Stimulated activated naive B cell treated with anti-CD40 and anti-IgM and Interleukin-4, amounts not matched to agents 10 μg/mL and 1 μg/mL and 100 μg/mL, for 72 hours (primary cell): ENCODE measurements around the gene GALNS.

Experiments used
- ATAC-seq, 2 donors: fragments of 150-1000 bp; cut with Tn5 transposase; replicated peaks; 2 replicates each; pipeline ENCODE4 v1.10.0; 2021; ENCODE audit warnings: moderate library complexity in 1 of 2
- DNase-seq: peaks from one replicate; pipeline ENCODE4 v3.0.0; 2021
- H3K27ac Mint-ChIP-seq: one replicate; pipeline ENCODE4 v1.8.0; 2022; ENCODE audit warnings: mild to moderate bottlenecking, mixed read lengths
- H3K27me3 Mint-ChIP-seq, 2 donors: one replicate each; pipeline ENCODE4 v1.8.0; 2022; ENCODE audit warnings: mixed read lengths in 2 of 2
- H3K36me3 Mint-ChIP-seq, 2 donors: one replicate each; pipeline ENCODE4 v1.8.0; 2022; ENCODE audit warnings: mixed read lengths in 2 of 2, mild to moderate bottlenecking in 1 of 2
- H3K4me1 Mint-ChIP-seq, 2 donors: one replicate each; pipeline ENCODE4 v1.8.0; 2022; ENCODE audit warnings: mixed read lengths in 2 of 2, mild to moderate bottlenecking in 1 of 2
- H3K4me3 Mint-ChIP-seq, 2 donors: one replicate each; pipeline ENCODE4 v1.8.0; 2022; ENCODE audit warnings: mild to moderate bottlenecking in 2 of 2, mixed read lengths in 2 of 2, moderate library complexity in 1 of 2
- H3K9me3 Mint-ChIP-seq, 2 donors: one replicate each; pipeline ENCODE4 v1.8.0; 2022; ENCODE audit warnings: mixed read lengths in 2 of 2, mild to moderate bottlenecking in 1 of 2

The GALNS gene

DNA sequence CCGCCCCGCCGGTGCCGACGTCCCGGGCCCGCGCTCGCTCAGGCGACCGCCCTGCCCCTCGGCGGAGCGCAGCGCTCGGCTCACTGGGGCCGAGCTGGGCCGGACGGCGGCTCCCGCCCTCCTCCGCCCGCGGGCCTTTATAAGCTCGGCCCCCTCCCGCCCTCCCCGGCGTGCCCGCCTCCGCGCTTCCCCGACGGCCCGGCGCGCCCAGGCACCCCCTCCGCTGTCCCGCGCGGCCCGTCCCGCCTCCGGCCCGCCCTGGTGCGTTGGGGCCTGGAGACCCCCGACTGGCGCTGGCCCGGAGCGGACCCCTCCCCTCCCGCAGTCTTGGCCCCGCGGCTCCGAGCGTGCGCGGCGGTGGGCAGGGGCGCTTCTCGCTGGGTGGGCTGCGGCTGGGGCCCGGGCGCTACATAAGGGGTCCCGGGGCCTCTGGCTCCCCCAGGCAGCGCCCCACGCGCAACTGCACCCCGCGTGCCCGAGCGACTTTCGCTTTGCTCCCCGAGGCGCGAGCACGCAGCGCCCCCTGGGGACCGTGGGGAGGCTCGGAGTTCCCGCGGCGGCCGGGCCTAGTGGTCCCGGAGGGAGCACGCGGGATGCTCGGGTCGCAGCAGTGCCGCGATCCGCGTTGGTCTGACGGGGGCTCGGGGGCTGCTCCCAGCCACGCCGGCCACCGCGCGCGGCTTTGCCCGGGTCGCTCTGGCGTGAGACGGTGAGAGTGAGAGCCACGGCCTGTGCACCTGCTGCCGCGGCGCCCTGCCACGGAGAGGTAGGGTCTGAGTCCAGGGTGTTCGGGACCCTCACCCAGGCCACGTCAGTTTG is 71.4 kb downstream of the GALNS start, which contains the start of gene PIEZO1:
PIEZO1 (minus strand) TSS at position 115 of the 819 bp plus-strand sequence. CDS start 256 bp downstream, outside the sequence.
- Mint-ChIP-seq H3K9me3 (no peaks in the 10 kb centered on the region), H3K4me3 (peak within 1 kb of the TSS; percentile 66 to 86), H3K4me1 (peaks cover 33 to 46% of the 10 kb centered on the region in 2 donors), H3K27me3 (no peaks in the 10 kb centered on the region), H3K36me3 (no peaks in the 10 kb centered on the region), H3K27ac (peak within 1 kb of the TSS; percentile 90)
- DNase-seq (peak; percentile 62), ATAC-seq (peak; percentile 32 to 56)

DNA sequence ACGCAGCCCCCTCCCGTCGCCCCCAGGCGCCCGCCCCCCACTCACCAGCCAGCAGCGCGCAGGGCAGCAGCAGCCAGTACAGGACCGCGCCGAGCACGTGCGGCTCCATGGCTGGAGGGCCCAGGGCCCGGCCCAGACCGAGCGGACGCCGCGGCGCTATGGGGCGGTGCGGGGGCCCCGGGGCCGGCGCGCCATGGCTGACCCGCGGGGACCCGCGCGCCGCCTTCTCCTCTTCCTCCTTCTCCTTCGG is 72.0 kb downstream of the GALNS start:
- H3K36me3 Mint-ChIP-seq = no peaks in the 10 kb centered on the region
- H3K4me3 Mint-ChIP-seq = peak overlapping the region; percentile 66 to 86
- peaks cover 36 to 46% of the 10 kb centered on the region in 2 donors for H3K4me1 Mint-ChIP-seq
- DNase-seq = no peak
- H3K27me3 Mint-ChIP-seq = no peaks in the 10 kb centered on the region
- peak; percentile 26 to 40 for ATAC-seq
- no peaks in the 10 kb centered on the region for H3K9me3 Mint-ChIP-seq
- no peak overlapping the region for H3K27ac Mint-ChIP-seq

DNA sequence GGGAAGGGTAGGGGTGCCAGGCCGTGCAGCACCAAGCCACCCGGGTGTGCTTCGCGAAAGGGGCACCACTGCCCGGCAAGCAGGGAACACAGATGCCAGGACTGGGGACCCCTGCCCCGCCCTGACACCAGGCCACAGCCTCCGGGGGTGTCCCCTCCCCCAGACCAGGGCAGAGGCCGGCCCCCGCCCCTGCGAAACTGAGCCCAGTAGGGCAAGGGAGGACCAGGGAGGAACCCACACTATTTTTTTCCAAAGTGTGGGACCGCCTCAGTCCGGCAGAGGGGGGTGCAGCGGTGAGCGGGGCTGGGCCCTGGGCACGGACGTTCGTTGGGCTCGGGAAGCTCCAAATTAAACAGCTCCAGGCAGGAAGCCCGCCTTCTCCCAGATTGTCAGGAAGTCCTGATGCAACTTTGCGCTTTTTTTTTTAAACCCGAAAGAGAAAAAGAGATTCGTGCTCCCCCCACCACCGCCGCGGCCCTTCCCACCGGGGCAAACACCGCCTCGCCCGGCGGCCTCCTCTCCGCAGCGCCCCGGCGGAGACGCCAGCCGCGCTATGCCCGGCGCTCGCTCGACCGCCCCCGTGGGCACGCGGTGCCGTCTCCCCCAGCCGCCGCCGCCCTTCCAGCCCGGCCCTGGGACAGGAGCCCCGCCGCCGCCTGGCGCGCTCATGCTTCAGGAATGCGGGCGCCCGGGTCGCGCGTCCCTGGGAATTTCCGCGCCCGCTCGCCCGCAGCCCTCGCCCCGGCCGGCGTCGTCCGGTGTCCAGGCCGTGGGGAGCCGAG is 72.5 kb downstream of the GALNS start:
- peak; percentile 26 to 41 for ATAC-seq
- DNase-seq = no peak
- Mint-ChIP-seq H3K9me3 (no peaks in the 10 kb centered on the region), H3K27ac (peak overlapping the region; percentile 90), H3K36me3 (no peaks in the 10 kb centered on the region), H3K4me1 (peaks cover 36 to 45% of the 10 kb centered on the region in 2 donors), H3K27me3 (no peaks in the 10 kb centered on the region), H3K4me3 (peak overlapping the region; percentile 66 to 86)

DNA sequence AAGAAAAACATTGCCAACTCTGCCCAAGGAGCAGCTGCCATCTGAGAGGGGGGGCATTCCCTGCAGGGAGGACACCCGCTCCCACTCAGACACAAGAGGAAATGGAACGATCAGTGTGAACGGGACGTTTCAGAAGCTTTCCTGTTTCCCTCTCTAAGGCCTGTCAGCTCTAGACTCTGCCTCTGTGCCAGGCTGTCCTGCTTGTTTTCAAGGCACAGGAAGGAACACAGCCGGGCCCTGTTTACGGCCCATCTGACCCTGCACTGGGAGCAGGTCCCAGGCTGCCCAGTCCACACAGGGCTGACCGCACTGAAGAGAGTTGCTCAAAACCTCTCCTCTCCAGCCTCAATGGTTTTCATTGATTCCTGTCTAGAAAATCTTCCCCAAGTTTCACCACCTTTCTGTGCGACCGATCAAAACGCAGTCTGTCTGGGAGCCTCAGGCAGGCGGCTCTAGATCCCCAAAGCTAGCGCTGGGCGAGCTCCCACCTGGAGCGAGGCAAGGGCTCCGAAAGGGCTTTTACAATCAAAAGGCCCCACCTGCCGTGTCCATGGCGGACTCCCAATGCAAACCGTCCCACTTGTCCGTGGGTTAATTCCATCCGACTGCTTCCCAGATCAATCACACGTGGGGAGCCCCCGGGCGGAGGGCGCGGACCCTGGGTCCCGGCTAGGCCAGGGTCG is 73.2 kb downstream of the GALNS start:
- peaks cover 37 to 50% of the 10 kb centered on the region in 2 donors for H3K4me1 Mint-ChIP-seq
- H3K36me3 Mint-ChIP-seq = no peaks in the 10 kb centered on the region
- DNase-seq = no peak
- peak overlapping the region; percentile 53 for H3K27ac Mint-ChIP-seq
- no peaks in the 10 kb centered on the region for H3K27me3 Mint-ChIP-seq
- H3K4me3 Mint-ChIP-seq = peak overlapping the region; percentile 66 to 86
- no peak for ATAC-seq
- H3K9me3 Mint-ChIP-seq = no peaks in the 10 kb centered on the region

DNA sequence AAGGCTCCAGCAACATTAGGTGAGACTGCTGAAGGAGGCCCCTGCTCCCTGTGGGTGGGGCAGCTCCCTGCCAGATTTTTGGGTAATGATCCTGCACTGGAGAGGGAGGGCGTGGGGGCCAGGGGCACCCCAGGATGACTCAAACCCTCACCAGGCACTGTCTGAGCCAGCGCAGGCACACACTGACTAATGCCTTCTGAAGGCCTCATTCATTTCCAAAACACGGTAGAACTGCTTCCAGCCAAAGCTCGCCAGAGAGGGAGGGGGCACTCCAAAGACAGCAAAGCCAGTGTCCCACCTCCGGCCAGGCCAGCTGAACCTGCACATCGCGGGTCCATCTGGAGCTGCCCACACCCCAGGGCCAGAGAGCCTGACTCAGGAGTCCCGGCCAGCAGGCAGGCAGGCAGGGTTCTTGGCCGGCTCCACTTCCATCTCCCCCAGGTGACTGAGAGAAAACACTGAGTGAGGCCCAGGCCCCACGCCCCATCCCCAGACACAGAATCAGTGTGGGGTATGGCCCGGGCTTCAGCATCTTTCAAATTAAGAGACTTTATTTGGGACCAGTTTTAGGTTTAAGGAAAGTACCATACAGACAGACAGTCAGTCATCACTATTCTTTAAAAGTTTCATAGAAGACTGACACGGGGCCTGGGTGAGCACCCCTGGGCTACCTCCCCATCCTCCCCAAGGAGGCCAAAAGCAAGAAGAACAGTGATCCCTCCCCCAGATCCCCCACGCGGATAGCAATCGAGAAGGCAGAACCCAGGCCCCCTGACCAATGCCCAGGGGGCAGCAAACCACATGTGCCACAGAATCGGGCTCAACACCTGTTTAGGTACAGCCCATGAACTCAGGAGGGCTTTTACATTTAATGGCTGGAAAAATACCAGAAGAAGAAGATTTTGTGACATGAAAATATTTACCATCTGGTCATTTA is 74.0 kb downstream of the GALNS start:
- Mint-ChIP-seq H3K27me3 (no peaks in the 10 kb centered on the region), H3K4me3 (peak overlapping the region; percentile 66 to 86), H3K9me3 (no peaks in the 10 kb centered on the region), H3K27ac (peak overlapping the region; percentile 11), H3K4me1 (peaks cover 45 to 59% of the 10 kb centered on the region in 2 donors), H3K36me3 (peaks cover 2% of the 10 kb centered on the region in 2 donors)
- peak; percentile 23 to 40 for ATAC-seq
- no peak for DNase-seq

DNA sequence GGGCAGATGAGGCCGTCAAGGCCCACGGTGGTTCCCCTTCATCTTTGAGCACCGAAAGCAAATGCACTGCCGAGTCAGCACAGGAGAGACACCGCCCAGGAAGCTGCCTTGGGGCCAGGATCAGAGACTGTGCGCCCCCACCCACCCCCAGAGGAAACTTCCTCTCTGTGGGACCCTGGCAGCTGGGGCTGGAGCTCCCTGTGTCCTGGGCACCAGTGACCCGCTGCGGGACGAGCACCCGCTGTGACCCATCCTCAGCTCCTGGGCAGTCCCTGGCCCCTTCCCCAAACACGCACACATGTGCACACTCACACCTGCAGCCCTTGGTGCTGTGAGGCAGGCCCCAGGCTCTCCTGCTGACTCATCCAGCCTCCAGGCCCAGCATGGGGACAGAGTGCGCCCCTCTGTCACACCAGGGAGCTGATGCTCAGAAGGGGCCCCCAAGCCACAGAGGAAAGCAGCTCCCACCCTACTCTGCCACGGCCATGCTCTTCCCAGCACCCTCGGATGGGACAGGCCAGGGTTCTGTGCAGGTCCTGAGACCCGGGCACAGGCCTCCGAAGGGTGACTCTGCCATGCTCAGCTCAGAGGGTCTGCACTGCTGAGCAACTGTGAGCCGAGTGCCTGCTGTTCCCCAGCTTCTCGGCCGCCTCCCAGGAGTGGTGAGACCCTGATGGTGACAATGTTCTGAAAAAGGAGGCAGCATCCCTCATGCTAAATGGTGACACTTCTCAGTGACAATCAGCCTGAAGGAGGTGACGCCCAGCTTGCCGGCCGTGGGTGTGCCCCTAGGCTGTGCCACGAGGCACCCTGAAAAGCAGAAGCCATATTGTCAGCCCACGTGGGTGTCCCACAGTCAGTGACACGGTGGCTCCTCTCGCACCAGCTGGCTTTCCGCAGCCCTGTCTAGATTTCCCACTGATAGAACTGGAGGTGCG is 75.3 kb downstream of the GALNS start:
- H3K4me3 Mint-ChIP-seq = peak overlapping the region; percentile 66 to 86
- peaks cover 50 to 62% of the 10 kb centered on the region in 2 donors for H3K4me1 Mint-ChIP-seq
- H3K27ac Mint-ChIP-seq = peak overlapping the region; percentile 11
- no peaks in the 10 kb centered on the region for H3K27me3 Mint-ChIP-seq
- no peak for DNase-seq
- peak; percentile 48 to 63 for ATAC-seq
- H3K36me3 Mint-ChIP-seq = peaks cover 7 to 10% of the 10 kb centered on the region in 2 donors
- no peaks in the 10 kb centered on the region for H3K9me3 Mint-ChIP-seq

DNA sequence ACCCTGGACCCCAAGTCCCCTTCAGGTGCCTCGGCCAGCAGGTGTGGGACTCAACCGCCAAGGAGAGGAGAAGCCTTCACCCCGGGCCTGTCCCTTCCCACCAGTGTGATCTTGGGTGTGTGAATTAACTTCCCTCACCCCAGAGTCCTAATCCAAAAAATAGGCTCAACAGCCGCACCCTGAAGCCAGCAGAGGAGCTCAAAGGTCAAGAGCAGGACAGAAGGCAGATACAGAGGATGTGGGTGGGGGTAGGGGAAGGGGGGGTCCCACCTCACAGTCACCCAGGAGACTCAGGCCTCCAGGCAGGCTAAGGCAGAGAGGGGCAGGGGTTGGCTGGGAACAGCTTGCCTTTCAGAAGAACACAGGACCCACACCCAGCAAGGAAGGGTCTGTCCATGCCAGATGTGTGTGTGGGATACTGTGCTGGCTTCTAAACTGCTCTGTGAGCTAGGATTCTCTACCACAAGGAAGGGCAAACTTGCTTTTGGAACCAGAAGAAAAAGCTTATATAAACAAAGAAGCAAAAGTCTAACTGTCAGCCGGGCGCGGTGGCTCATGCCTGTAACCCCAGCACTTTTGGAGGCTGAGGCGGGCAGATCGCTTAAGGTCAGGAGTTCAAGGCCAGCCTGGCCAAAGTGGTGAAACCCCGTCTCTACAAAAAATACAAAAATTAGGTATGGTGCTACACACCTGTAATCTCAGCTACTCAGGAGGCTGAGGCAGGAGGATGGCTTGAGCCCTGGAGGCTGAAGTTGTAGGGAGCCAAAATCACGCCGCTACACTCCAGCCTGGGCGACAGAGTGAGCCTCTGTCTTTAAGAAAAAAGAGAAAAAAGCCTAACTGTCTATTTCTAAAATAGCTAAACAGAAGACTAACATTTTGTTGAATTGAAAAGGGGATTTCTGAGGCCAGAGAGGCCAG is 76.3 kb downstream of the GALNS start:
- Mint-ChIP-seq H3K27me3 (no peaks in the 10 kb centered on the region), H3K36me3 (peaks cover 8 to 14% of the 10 kb centered on the region in 2 donors), H3K4me1 (peaks cover 48 to 68% of the 10 kb centered on the region in 2 donors), H3K27ac (peak overlapping the region; percentile 77), H3K4me3 (peak overlapping the region; percentile 66 to 86), H3K9me3 (no peaks in the 10 kb centered on the region)
- no peak for DNase-seq
- peak in 1 of 2 donors; percentile 0 for ATAC-seq

DNA sequence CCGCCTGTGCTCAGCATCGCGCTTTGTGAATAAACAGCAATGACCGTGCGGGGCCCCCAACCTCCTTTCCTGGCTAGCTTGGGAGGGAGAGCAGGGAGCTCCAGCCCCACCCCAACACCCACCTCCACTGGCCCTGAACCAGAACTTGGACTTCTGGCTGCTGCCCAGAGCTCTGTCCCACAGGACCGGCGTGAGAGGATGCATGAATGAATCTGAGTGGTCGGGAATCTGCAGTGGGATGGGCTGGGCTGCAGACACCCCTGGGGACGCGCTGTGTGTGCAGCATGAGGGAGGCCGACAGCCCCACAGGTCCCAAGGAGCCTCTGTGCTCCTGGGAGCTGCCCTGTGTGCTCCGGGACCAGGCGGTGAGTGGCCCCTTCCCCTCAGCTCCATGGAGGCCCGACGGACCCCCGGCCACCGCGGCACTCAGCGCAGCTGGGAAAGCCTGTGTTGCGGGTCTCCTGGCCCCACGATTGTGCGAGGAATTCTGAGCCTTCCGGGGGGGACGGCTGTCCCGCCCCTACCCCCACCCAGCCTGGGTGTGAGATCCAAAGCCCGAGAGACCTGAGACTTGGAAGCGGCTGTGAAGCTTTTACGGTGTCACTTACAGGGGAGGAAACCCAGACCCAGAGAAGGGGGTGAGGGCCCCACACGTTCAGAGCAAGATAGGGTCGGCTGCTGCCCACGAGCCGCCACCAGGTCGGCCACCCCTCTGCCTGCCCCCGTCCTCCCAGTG is 77.2 kb downstream of the GALNS start:
- Mint-ChIP-seq H3K36me3 (peaks cover 10 to 19% of the 10 kb centered on the region in 2 donors), H3K4me3 (no peak overlapping the region), H3K9me3 (no peaks in the 10 kb centered on the region), H3K4me1 (peaks cover 48 to 68% of the 10 kb centered on the region in 2 donors), H3K27ac (peak overlapping the region; percentile 77), H3K27me3 (no peaks in the 10 kb centered on the region)
- ATAC-seq (no peak), DNase-seq (no peak)

DNA sequence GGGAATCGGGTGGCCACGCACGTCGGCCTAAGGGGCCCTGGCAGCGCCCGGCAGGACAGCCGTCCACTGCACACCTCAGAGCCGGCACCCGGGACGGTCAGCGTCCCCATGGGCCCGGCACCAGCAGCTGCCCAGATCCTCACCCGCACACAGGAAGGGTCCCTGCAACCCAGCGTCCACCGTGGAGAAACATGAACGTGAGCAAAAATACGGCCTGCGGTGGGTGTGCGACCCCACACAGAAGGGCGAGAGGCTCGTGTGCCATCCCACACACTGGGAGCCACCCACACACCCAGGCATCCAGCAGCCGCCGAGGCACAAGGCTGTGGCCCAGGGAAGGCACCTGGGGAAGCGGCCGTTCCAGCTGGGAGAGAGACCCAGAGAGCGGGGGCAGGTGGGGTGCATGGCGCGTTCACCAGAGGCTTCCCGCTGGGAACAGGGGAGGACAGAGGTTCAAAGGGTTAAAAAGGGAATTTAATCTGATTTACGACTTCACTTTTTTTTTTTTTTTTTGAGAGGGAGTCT is 78.1 kb downstream of the GALNS start:
- Mint-ChIP-seq H3K36me3 (peaks cover 10 to 20% of the 10 kb centered on the region in 2 donors), H3K4me1 (peaks cover 48 to 64% of the 10 kb centered on the region in 2 donors), H3K27ac (no peak overlapping the region), H3K27me3 (no peaks in the 10 kb centered on the region), H3K4me3 (no peak overlapping the region), H3K9me3 (no peaks in the 10 kb centered on the region)
- DNase-seq (no peak), ATAC-seq (no peak)

DNA sequence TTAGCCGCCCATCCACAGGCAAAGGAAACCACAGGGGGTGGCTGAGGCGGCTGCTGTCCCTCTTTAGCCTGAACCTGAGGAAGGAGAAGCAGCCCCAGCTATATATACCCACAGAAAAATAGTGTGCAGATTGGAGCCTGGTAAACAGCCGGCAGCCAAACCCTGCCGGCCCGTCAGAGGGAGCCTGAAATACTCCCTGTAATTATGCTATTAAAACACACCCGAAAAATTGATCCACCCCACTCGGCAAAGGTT is 78.5 kb downstream of the GALNS start:
- Mint-ChIP-seq H3K36me3 (peaks cover 10 to 20% of the 10 kb centered on the region in 2 donors), H3K4me3 (peak overlapping the region in 1 of 2 donors; percentile 25), H3K4me1 (peaks cover 49 to 60% of the 10 kb centered on the region in 2 donors), H3K9me3 (no peaks in the 10 kb centered on the region), H3K27ac (peak overlapping the region; percentile 37), H3K27me3 (no peaks in the 10 kb centered on the region)
- ATAC-seq = no peak
- no peak for DNase-seq

DNA sequence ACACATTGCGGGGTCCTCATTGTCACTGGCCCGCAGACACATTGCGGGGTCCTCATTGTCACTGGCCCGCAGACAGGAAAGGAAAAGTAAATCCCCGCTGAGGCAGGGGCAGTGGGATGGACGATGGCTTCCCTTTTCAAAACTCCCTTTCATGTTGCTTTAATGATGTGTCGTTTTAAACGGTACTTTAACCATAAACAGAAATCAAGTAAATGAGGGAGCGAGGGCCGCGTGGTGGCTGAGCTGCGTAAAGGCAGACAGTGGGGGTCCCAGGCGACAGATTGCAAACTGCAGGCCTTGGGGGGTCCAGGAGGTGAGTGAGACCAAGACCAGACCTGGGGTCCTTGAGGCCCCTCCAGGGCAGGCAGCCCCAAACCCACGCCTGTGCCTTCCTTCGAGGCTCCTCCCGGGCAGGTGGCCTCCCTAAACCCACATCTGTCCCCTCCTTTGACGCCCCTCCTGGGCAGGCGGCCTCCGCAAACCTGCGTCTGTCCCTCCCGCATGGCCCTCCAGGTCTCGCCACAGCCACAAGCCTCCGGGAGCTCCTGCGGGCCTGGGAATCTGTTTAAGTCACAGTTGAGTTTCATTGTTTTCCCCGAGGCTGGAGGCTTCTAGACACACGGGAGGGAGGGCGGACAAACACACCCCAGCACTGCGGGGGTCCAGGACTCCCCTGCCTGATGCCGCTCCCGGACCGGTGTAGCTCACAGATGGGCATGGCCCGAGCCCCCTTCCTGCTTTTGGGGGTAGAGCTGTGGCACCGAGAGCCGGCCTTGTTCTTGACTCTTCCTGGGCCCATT is 79.1 kb downstream of the GALNS start:
- peak overlapping the region; percentile 37 for H3K27ac Mint-ChIP-seq
- peak overlapping the region in 1 of 2 donors; percentile 25 for H3K4me3 Mint-ChIP-seq
- H3K36me3 Mint-ChIP-seq = peaks cover 10 to 20% of the 10 kb centered on the region in 2 donors
- H3K27me3 Mint-ChIP-seq = no peaks in the 10 kb centered on the region
- DNase-seq = no peak
- no peaks in the 10 kb centered on the region for H3K9me3 Mint-ChIP-seq
- ATAC-seq = no peak
- H3K4me1 Mint-ChIP-seq = peaks cover 49 to 58% of the 10 kb centered on the region in 2 donors
